ENCODE measurements around the gene NINJ2.

Gene NINJ2

GRCh38 chr12:638953-639557, 24.2 kb downstream of the NINJ2 start:
- no peak for TF ChIP-seq GATA2 (IDR thresholded peaks at IDR 0.05; ENCODE audit: low read depth, low read length)
- no peak for TF ChIP-seq GATA3 (IDR thresholded peaks at IDR 0.05; ENCODE audit: low read depth, low read length)

DNA sequence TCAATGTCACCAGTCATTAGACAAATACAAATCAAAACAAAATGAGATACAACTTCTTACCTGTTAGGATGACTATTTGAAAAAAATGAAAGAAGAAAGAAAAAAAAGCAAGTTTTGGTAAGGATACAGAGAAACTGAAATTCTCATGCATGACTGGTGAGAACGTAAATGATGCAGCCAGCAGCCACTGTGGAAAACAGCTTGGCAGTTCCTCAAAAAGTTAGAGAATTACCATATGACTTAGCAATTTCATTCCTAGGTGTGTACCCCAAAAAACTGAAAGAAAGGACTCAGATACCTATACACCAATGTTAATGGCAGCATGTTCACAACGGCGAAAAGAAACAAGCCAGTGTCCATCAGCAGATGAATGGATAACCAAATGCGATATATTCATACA, 26.6 kb downstream of the NINJ2 start:
- TF ChIP-seq GATA2 (IDR thresholded peaks at IDR 0.05; ENCODE audit: low read depth, low read length) (no peak), GATA3 (IDR thresholded peaks at IDR 0.05; ENCODE audit: low read depth, low read length) (no peak)

DNA sequence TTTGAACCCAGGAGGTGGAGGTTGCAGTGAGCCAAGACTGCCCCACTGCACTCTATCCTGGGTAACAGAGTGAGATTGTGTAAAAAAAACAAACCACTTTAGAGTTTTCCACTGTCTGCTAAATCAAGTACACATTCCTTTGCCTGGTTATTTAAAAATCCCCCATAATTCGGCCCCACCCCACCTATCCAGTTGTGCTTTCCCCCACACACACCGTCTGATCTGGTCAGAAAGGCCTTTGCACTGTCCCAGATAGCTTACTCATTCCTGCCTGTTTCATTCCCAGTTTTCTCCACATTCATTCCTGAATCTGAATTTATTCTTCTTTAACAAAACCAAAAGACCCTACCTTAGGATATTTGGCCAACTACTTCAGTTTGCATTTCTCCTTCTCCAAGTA, 29.5 kb downstream of the NINJ2 start:
- TF ChIP-seq GATA3 (IDR thresholded peaks at IDR 0.05; ENCODE audit: low read depth, low read length) (no peak), GATA2 (IDR thresholded peaks at IDR 0.05; ENCODE audit: low read depth, low read length) (no peak)

- TF ChIP-seq GATA2 (IDR thresholded peaks at IDR 0.05; ENCODE audit: low read depth, low read length) (no peak), GATA3 (IDR thresholded peaks at IDR 0.05; ENCODE audit: low read depth, low read length) (no peak)
Measured at GRCh38 chr12:632102-632696, 31.0 kb downstream of the NINJ2 start.

DNA sequence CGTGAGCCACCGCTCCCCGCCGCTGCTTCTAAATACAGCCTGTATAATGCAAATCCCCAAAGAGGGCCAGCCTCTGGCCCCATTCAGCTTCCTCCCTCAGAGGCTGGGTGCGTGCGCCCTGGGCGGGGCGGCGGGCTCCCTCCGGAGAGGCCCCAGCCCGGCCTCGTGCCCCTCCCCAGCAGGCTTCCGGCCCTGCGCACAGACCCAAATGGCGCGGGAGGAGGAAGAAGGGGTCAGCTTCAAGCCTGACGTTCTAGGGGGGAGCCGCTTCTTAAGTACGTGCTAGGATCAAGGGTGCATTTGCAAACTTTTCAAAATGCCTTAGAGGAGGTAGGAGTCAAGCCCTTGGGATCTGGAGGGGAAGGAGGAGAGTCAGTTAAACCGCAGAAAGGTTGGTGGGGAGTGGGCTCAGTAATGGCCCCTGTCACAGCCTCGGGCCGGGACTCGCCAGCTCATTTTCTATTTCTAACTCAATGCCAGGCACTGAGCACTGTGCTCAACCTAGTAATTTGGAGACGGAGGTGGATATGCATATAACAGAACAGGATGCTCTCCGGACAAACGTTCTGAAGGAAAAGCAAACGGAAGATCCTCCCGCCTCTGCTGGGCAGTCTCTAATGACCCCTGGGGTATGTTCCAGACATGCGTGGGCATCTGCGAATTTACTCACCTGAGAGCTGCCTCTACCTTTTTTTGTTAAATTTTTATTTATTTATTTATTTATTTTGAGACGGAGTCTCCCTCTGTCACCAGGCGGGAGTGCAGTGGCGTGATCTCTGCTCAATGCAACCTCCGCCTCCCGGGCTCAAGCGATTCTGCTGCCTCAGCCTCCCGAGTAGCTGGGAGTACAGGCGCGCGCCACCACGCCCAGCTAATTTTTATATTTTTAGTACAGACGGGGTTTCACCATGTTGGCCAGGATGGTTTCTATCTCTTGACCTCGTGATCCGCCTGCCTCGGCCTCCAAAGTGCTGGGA, 32.3 kb downstream of the NINJ2 start:
- TF ChIP-seq GATA2 (IDR thresholded peaks at IDR 0.05; ENCODE audit: low read depth, low read length) = no peak
- no peak for TF ChIP-seq GATA3 (IDR thresholded peaks at IDR 0.05; ENCODE audit: low read depth, low read length)

DNA sequence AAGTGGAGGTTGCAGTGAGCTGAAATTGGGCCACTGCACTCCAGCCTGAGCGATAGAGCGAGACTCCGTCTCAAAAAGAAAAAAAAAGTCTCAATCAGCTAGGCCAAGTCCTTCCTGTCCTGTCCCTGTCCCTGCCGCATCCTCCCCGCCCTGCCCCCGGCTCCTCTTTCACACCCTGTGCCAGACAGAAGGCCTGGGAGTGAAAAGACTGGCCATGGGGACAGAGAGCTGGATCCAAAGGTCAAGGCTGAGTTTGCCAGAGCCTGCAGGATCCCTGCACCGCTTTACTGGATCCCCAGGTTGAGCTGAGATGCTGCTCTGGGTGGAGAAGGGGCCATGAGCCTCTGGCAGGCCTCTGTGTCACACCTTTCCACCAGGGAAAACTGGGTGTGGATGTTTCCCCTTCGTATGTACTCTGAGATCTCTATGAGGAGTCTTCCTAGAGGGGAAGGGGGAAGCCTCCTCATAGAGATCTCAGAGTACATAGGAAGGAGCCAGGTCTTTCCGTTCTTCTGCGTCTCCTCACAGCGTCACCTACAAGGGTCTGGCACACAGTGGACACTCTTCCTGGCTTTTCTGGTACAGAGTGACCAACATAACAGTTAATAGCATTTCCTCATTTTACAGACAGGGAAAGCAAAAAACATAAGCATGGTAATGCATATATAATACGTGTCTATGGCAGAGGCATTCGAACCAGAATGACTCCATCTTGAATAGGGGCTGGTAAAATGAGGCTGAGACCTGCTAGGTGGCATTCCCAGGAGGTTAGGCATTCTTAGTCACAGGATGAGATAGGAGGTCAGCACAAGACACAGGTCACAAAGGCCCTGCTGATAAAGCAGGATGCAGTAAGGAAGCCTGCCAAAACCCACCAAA, 35.1 kb downstream of the NINJ2 start:
- no peak for TF ChIP-seq GATA3 (IDR thresholded peaks at IDR 0.05; ENCODE audit: low read depth, low read length)

DNA sequence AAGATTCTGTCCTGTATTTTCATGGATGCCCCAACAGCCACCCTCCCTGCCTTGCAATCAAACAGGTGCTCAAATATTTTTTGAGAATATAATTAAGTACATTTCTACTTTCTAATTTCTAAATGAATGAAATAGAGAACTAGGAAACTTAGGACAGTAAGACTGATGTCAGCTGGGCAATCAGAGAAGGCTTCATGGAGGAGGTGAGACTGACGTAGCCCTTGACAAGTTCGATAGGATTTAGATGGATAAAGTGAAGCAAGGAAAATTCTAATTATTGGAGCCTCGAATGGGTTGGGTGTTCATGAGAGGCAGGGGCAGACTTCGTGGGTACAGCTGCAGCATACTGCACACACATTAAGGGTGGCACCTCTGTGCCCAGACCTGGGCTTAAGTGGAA, 36.0 kb downstream of the NINJ2 start:
- TF ChIP-seq GATA3 (IDR thresholded peaks at IDR 0.05; ENCODE audit: low read depth, low read length) (no peak), GATA2 (IDR thresholded peaks at IDR 0.05; ENCODE audit: low read depth, low read length) (no peak)

DNA sequence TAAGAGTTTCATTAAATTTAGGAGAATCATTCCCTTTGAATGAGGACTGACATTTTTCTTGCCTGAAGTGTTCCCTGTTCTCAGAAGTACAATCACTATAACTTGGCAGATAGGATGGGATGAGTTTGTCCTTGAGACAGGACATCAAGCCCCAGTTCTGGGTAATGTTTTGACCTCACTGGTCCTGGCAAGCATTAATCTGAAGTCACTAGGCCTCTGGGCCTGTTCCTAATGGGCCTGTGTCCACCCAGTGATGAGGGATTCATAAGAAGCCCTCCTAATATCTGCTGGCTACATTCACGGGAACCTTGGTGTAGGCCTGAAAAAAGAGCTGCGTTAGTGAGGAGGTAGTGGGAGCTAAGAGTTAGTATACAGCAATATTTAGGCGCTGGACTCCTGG, 37.2 kb downstream of the NINJ2 start:
- TF ChIP-seq GATA2 (IDR thresholded peaks at IDR 0.05; ENCODE audit: low read depth, low read length) (no peak), GATA3 (IDR thresholded peaks at IDR 0.05; ENCODE audit: low read depth, low read length) (no peak)

GRCh38 chr12:623865-624372, 39.3 kb downstream of the NINJ2 start:
- TF ChIP-seq GATA3 (IDR thresholded peaks at IDR 0.05; ENCODE audit: low read depth, low read length) (no peak), GATA2 (IDR thresholded peaks at IDR 0.05; ENCODE audit: low read depth, low read length) (no peak)

DNA sequence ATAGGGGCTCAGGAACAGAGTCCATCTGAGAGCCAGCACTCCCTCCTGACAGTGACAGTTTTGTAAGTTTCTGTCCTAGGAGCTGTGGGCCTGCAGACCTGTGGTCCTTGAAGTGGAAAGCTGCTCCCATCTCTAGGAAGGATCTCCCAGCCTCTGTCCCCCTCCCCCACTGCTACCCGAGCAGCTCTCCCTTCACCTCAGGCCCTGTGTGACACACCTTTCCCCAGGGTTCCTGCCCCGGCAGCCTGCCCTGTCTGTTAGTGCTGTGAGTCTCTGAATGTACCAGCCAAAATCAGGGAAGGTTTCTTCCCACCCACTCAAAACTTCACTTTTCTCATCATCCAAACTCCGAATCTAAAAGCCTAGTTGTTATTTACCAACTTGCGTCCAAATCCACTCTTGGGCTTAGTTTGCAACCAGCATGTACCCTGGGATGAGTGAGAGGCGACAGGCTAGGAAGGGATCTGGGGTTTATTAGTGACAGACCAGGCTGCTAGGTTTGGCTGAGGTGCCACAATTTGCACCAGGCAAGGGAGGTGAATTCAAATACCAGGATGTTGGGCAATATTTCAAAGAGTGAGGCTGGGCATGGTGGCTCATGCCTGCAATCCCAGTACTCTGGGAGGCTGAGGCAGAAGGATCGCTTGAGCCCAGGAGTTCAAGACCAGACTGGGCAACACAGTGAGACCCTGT, 39.9 kb downstream of the NINJ2 start:
- TF ChIP-seq GATA2 (IDR thresholded peaks at IDR 0.05; ENCODE audit: low read depth, low read length) = no peak
- no peak for TF ChIP-seq GATA3 (IDR thresholded peaks at IDR 0.05; ENCODE audit: low read depth, low read length)

DNA sequence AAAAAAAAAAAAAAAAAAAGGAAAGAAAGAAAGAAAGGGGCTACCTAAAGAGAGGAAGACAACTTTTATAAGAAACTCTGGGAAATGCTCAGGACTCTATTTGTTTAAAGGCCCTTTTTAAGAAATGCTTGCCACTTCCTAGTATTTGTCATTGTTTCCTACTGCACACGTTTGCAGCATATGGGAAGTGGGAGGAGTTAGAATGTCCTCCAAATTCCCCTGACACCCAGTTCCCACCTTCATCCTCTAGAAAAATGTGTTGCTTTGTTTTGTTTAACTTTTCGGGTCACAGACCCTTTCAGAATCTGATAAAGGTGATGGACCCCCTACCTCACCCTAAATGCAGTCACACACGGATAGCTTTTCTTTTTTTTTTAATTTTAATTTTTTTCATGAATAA, 40.8 kb downstream of the NINJ2 start:
- TF ChIP-seq GATA2 (IDR thresholded peaks at IDR 0.05; ENCODE audit: low read depth, low read length) (no peak), GATA3 (IDR thresholded peaks at IDR 0.05; ENCODE audit: low read depth, low read length) (no peak)

GRCh38 chr12:619346-619745, 43.9 kb downstream of the NINJ2 start:
- no peak for TF ChIP-seq GATA3 (IDR thresholded peaks at IDR 0.05; ENCODE audit: low read depth, low read length)
- no peak for TF ChIP-seq GATA2 (IDR thresholded peaks at IDR 0.05; ENCODE audit: low read depth, low read length)

DNA sequence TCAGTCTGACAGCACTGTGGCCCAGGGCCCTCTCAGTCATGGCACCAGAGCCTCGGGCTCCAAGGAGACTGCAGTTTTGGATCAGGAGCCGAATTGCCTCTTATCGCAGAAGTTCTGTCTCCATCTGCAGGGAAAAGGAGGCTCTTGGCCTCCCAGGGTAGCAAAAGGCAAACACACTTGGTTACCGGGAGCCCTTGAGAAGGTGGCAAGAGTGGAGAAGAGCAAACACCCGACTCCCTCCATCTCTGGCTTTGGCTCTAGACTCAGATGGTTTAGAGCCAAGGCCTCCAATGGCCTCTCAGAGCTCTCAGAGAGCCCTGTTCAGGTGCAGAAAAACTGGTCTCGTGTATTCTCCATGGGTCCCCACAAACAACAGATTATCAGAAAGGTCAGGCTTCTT, 44.6 kb downstream of the NINJ2 start:
- TF ChIP-seq GATA2 (IDR thresholded peaks at IDR 0.05; ENCODE audit: low read depth, low read length) (no peak), GATA3 (IDR thresholded peaks at IDR 0.05; ENCODE audit: low read depth, low read length) (no peak)

All from SH-SY5Y (cell line).